Gastrocnemius medialis (tissue), 4 donors: Measurements from ENCODE around the gene SYMPK.

Source experiments
- POLR2A ChIP-seq, 2 donors: fragments of 450-650 bp; IDR thresholded peaks; one replicate each; pipeline ENCODE4 v1.6.1; 2017; ENCODE audit warnings: antibody characterized with exemption in 2 of 2, mild to moderate bottlenecking in 2 of 2, moderate library complexity in 2 of 2
- TF ChIP-seq, protein P1 (sequence below), 5 experiments: fragments of 450-650 bp in 3 of 5; fragments of 200-600 bp in 2 of 5; sonication (generic) in 2 of 5; IDR thresholded peaks in 4 of 5; conservative IDR thresholded peaks in 1 of 5; 1 replicate in 4 of 5; 2 replicates in 1 of 5; pipeline ENCODE4 v1.5.1; 2016 to 2019; ENCODE audit warnings: antibody characterized with exemption in 5 of 5, mild to moderate bottlenecking in 3 of 5, moderate library complexity in 3 of 5

DNA sequence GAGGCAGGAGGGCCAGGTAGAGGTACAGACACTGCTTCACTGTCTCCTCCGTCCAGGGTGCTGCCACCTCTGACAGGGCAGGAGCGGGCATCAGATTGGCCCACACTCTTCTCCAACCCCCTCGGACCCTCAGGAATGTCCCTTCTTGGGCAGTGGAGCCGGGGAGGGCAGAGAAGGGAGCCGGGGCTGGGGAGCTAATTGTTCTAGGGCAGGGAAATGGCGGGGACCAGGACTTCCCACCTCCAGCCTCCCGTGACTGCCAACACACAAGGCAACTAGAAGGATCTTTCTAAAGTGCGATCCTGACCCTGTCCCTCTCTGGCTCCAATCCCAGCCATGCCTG is 37.7 kb downstream of the SYMPK start:
- TF ChIP-seq, protein P1, sequence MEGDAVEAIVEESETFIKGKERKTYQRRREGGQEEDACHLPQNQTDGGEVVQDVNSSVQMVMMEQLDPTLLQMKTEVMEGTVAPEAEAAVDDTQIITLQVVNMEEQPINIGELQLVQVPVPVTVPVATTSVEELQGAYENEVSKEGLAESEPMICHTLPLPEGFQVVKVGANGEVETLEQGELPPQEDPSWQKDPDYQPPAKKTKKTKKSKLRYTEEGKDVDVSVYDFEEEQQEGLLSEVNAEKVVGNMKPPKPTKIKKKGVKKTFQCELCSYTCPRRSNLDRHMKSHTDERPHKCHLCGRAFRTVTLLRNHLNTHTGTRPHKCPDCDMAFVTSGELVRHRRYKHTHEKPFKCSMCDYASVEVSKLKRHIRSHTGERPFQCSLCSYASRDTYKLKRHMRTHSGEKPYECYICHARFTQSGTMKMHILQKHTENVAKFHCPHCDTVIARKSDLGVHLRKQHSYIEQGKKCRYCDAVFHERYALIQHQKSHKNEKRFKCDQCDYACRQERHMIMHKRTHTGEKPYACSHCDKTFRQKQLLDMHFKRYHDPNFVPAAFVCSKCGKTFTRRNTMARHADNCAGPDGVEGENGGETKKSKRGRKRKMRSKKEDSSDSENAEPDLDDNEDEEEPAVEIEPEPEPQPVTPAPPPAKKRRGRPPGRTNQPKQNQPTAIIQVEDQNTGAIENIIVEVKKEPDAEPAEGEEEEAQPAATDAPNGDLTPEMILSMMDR (IDR thresholded peaks at IDR 0.05 in 4 of 5, conservative IDR thresholded peaks at IDR 0.05 in 1 of 5): no peak
- TF ChIP-seq POLR2A (IDR thresholded peaks at IDR 0.05): no peak
